GM18507 (cell line): ENCODE results near the gene ATXN7L1.
"Not testable (repeated sequence)": the region's sequence is repeated elsewhere in the genome, so short reads cannot be mapped to it uniquely, and the experiment has no call there.

ENCODE experiments used
- DNase-seq: peaks from one replicate; pipeline ENCODE4 v3.0.0; 2011; ENCODE audit warnings: low read depth; ENCODE audit not compliant: insufficient read length; ENCODE audit errors: extremely low spot score
- FAIRE-seq: peaks from 2 replicates; lab custom pipeline; 2011; peaks lifted over from hg19 to GRCh38; lab: Jason Lieb, UNC

ATXN7L1 gene

DNA sequence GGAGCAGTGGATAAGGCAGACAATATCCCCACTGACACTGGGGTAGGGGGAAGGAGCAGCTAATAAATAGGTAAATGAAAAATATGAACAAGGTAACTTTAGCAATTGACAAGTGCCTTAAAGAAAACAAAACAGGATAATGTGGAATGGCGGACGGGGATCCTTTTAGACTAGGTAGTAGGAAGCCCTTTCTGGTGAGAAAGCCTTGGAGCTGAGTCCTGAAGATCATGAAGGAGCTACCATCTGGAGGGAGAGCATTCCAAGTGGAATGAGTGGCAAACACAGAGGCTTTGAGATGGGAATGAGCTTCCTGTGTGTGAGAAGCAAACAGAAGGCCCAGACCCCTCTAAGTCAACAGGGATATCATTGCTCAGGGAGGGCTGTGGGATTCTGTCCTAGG lies 16.0 kb upstream of the ATXN7L1 start:
- FAIRE-seq (no peak), DNase-seq (no peak)

DNA sequence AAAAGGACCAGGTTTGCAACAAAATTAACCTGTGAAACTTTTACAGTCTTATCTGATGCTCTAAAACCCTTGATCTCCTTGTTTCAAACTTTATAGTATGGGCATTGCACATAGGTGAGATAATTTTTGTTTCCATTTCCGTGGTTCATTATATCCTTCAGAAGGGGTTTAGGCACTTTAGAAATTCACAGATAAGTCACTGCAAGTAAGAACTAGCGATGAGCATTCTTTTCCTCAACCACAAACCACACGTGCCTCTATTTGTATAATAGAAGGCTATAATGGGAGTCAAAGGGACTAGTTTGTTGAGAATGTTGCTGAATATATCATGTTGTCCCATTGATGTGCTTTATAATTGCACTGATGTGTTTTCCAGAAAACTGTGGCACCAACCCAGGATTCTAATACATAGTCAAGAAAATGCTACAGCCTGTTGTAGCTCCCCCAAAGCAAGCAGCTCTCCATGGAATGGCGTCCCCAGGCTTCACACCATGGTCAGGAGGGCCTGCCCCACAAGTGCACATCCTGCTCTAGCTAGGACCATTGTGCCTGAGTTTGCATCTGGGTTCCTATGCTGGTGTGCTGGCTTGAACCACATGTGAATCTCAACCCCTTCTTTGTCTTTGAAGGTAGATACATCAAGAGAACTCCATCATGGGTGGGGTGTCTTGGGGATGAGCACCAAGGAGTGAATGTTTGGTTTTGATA lies 14.0 kb upstream of the ATXN7L1 start:
- no peak for FAIRE-seq
- DNase-seq, result no peak

DNA sequence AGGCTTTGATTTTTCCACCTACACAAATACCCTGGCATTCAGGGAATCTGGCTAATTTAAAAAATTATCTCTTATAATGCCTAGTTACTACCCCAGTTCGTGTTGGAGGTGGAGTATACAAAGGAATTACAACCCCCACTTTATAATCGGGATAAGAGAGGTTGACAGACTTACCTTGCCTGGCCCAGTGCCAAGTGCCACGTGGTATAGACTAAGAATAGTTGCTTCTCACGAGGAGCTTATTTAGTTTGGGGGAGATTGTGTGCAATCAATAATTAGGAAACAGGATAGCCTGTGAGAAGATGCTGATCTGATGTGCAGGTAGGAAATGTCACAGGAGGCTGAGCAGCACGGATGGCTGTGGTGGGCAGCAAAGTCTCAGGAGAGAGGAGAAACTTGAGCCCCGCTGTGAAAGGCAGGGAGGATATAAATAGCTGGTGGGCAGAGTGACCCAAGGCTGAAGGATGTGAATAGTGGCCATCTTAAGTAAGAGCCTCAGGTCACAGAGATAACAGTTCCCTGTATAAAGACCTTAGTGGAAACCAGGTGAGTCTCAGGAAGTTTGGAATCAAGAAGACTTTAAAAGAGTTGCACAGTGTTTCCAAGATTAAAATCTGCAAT lies 11.3 kb upstream of the ATXN7L1 start:
- FAIRE-seq (no peak), DNase-seq (no peak)

DNA sequence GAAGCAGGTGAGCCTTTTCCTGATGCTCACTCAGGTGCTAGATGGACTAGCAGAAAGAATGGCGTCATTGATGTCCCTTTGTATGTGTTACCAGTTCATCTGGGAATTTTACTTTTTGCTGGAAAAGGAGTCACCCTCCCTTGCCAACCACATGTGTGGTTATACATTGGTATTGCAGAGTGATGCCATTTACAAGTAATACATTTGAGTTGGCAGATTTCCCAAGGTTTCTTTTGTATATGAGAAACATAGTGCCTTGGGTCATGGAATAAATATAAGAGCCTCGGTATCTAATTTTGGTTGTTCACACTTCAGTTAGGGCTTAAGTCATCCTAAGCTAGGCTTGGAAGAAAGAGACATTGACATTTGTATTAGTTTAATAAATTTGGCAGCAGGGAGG lies 10.4 kb upstream of the ATXN7L1 start:
- FAIRE-seq, result no peak
- no peak for DNase-seq

DNA sequence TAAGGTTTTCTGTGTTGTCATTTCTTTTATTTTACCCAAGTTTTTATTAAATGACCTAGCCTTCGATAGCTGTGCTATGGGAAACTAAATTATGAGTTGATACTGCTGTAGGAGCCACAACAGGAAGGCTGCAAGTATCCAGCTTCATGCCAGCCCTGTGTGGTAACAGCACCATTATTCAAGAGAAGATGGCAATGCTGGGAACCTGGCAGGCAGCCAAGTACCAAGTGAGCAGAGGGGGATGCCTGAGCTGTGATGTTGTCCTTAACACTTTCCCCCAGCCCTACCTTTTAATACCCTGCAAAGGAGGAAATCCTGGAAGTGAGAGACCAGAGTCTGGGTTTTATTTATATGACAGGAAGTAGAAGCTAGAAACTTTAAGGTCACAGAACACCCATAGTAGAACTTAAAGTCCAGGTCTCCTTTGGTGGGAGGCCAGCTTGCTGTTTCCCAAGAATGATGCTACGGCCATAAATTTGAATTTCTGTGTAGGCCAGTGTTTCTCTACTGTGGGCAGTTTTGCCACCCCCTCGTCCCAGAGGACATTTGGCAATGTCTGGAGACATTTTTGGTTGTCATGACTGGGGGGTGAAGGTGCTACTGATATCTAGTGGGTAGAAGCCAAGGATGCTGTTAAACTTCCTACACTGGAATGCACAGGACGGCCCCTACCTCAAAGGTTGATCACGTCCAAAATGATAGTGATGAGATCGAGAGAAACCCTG lies 9.2 kb upstream of the ATXN7L1 start:
- no peak for DNase-seq
- no peak for FAIRE-seq

DNA sequence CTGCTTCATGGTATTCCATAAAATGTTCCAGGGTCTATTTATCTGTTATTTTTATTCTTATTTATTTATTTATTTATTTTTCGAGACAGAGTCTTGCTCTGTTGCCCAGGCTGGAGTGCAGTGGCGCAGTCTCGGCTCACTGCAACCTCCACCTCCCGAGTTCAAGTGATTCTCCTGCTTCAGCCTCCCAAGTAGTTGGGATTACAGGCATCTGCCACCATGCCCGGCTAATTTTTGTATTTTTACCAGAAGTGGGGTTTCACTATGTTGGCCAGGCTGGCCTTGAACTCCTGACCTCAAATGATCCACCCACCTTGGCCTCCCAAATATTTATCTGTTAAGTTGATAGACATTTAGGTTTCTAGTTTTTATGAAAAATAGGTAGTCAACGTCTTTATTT lies 6.8 kb upstream of the ATXN7L1 start:
- not testable (repeated sequence) for DNase-seq, FAIRE-seq

DNA sequence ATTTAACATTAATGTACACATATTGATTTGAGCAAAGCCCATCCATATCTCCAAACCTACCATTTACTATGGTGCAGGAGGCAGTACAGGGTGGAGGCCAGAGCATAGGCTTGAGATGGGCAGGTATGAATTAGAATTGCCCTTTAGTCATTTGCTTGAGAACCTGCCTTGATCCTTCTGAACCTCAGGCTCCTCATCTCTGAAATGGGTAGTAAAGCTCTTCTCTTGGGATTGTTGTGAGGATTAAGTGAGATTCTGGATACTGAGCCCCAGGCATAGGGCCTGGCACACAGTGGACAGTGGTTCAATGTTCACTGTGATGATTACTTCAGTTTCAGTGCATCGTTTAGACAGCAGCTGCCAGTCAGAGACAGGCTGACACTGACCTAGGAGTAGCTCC lies 5.0 kb upstream of the ATXN7L1 start:
- no peak for DNase-seq
- FAIRE-seq, result no peak

DNA sequence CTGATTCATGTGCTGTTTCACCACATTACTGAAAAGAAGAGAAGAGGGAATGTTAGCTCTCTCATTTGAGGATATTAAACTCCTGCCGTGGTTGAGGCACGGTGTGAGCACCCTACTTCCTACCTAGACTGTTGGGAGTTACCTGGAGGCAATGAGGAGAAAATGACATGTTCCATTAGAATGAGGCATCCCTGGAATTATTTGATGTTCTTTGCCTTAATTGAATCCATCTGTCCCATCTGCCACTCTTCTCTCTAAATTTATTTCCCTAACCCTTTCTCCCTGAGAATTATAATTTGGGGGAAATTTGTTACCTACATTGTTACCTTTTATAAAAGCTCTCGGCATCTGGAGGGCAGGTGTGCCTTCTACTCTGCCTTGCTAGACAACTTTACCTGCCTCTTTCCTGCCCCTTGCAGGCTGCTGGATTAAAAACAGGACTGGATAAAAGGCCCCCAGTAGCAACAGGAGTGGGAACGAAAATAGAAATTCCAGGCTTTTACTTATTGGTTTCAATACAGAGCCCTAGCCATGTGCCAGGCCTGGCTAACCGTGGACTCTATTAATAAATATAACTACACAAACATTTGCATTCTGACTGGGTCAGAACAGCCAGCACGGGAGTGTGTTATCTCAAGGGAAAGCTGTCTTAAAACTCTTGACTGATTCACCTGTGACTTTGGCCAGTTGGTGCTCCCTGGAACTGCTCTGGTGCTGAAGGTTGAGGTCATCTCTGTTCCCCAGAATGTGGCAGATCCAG lies 4.4 kb upstream of the ATXN7L1 start:
- no peak for FAIRE-seq
- no peak for DNase-seq

DNA sequence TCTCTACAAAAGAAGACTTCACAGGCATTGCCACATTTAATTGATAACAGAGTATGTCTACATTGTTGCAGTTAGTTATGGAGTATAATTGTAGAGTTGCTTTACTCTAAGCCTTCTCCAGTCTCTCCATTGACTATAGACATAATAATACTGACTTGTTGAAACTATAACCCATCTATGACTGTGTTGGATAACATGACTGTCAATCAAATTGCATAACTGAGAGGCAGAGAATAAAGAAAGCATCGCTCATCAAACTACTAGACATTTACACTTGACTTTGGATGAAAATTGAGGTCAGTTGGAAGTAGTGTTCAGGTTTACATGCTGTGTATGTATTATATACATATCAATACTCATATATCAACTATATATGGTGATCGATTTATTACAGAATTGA lies 3.4 kb upstream of the ATXN7L1 start:
- no peak for FAIRE-seq
- no peak for DNase-seq

DNA sequence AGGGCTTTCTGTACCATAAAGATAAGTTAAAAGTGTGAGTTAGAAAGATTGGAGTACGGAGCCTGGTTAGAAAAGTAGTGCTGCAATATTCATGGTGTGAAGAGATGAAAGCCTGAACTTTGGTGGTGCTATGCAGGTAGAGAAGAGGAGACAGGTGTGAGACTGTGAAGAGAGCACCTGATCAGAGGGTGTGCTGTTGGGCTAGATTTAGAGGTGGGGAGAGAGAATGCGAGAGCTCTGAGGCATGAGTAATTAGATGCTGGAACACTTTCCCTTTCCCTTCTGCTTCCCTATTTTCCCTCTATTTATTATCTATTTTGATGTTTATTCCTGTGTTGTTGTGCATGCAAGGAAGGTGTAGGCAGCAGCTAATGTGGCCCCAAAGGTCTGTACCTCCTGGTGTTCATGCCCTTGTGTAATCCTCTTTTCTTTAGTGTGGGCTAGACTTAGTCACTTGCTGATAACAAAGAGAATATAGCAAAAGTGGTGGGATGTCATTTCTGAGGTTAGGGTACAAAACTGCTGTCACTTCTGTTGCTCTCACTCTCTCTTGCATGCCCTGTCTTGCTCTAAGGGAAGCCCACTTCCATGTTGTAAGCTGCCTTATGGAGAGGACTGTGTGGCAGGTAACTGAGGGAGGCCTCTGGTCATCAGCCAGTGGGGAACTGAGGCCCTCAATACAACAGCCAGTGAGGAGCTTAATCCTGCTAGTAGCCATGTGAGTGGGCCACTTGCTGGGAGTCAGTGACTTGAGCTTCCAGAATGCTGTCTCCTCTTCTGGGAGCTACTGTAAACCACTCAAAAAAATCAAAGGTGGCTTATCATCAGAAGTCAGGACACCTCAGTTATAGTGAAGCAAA lies 2.6 kb upstream of the ATXN7L1 start:
- FAIRE-seq (no peak), DNase-seq (no peak)

DNA sequence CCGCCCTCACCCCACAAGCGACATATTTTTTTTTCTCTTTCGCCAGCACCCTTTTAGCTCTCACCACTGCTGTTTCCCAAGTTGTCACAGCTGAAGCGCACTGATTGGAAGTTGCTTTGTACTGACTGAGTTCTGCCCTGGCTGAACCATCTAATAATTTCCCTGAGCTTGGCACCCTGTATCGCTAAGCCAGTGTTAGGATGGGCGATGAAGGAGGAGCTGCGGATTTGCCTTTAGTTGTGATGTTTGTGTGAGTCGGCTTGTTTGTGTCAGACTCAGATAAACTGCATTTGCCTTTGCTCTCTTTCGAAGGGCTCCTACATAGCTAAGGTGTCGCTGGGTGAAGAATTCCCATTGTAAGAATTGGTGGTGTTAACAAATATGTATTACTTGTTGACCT lies 1.3 kb upstream of the ATXN7L1 start:
- no peak for FAIRE-seq
- DNase-seq, result no peak

DNA sequence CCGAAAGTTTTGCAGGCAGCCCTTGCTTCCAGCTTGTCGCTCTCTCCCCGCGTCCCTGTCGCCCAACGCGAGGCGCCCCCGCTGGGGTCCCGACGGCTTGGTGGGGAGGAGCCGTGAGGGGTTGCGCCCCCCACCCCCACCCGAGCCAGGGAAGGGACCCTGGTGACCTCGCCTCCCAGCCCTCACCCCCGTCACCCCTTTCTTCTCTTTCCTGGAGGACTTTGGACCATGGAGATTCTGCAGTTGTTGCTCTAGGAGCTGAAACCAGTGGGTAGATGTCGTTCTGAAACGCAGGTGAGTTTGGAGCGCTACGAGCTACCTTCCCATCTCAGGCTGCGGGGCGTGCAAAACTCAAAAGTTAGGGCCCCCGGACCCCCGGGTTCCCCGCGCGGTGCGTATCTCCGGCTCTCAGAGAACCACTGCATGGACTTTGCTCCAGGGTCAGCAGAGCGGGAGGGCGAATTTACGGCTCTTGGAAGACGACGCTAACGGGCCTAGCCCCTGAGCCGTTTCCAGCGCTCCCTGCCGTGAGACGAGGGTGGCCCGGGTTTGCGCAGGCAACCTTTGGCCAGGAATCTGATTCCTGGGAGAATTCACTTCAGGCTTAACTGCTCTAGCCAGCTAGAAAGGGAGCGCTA lies 684 bp upstream of the ATXN7L1 start:
- DNase-seq, result no peak
- FAIRE-seq, result no peak

DNA sequence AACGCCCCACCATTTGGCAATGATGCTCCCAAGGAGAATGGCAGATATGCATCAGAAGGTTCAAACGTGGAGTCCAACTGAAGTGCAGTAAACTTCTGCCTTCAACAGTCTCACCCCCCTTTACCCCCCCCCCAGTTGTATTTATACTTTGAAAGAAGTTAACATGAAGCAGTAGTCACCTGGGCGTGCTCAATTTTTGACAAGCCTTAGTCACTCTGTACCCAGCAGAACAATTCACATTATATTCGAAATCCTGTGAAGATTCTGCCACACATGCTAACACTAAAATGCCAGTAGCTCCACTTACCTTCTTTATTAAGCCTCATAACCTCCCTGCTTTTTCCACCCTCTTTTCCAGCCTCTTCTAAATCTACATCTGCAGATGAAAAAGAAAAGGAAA lies 894 bp downstream of the ATXN7L1 start:
- FAIRE-seq (no peak), DNase-seq (no peak)

DNA sequence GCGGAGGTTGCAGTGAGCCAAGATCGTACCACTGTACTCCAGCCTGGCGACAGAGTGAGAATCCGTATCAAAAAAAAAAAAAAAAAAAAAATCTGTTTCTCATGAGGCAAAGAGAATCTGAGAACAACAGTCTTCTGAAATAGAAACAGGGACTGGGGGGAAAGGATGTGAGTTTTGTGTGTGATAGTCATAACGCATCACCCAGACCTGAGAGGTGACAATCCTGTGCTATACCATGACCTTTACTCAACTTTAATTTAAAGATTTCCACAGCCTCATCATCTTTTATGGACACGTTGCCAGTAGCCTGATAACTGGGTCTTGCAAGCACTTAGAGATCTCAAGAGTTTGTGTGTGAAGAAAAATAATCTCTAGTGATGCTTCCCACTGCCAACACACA lies 2.3 kb downstream of the ATXN7L1 start:
- FAIRE-seq, result no peak

DNA sequence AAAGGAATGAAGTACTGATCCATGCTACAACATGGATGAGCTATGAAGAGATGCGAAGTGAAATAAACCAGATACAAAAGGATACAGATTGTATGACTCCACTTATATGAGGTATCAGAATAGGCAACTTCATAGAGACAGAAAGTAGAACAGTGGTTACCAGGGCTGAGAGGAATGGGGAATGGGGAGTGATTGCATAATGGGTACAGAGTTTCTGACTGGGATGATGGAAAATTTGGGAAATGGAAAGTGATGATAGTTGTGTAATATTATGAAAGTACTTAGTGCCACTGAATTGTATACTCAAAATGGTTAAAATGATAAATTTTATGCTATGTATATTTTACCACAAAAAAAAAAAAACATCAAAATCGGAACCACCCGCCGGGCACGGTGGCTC lies 3.9 kb downstream of the ATXN7L1 start:
- DNase-seq (no peak), FAIRE-seq (no peak)

More for the DNA sequence above, 2.3 kb downstream of the ATXN7L1 start:
- no peak for DNase-seq

DNA sequence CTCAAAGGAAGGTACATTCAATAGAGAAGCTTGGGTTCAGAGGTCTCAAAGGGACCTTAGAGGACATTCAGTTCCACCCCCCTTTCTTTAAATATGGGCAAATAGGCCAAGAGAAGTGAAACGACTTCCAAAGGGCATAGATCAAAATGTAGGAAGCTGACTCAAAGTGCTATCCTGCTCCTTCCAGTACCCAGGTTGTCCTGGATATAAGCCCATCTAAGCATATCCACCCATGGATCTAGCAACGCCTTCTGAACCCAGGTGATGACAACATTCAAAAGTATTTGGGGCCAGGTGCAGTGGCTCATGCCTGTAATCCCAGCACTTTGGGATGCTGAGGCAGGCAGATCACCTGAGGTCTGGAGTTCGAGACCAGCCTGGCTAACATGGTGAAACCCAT lies 5.3 kb downstream of the ATXN7L1 start:
- FAIRE-seq, result no peak

DNA sequence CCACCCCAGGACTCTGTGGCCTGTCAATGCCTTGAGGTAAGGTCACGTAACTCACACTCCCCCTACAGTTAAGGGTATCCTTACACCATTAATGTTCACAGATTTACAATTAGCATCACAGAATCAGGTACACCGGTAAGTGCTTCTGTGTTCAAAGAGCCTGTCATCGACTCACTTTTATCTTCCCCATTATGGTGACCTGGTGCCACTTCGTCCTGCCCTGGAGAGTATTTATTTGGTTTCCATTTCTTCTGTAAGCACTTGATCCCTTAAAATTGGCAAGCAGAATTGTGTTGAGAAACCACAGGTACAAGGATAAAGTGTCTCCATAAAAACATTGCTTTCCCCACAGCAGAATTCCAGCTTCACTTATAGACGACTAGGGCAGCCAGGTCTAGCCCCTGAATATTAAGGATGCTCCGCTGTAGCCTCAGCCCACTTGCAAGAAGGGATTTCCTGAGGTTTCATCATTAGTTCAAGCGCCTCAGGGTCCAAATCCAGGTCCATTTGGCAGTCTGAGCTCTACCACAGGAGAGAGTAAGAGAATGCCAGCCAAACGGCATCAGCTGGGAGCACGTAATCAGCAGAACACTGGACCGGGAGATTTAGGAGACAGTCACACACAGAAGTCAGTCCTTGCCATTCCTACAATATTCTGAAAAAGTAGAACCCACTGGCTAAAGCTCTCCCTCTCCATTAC lies 10.1 kb downstream of the ATXN7L1 start:
- FAIRE-seq, result no peak
- DNase-seq, result no peak

More for the DNA sequence above, 5.3 kb downstream of the ATXN7L1 start:
- DNase-seq, result no peak

DNA sequence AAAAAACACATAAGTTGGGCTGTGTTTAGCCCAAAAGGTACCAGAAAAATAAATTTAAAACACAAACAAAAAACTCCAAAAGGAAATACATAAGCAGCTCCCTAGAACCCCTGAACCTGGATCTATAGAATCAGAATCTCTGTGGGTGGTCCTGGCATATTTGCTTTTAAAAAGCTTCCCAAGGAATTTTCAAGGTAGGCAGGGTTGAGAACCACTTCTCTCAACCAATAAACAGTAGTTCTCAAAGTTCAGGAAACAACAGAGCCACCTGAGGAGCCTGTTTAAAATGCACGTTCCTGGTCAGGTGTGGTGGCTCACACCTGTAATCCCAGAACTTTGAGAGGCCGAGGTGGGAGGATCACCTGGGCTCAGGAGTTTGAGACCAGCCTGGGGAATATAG lies 12.5 kb downstream of the ATXN7L1 start:
- no peak for FAIRE-seq
- no peak for DNase-seq
